ENCODE measurements around the gene SORBS1. TPM values are rescaled to one million over a fixed set of nuclear protein-coding genes. Genes with fewer than 3 reads are reported as not detected.
A peak's percentile ranks its signal among the peaks of the same experiment; 100 is the strongest.

The SORBS1 gene
- total RNA-seq, 2 experiments from 2014 or later: 1.5 to 1.8 TPM

GRCh38 chr10:95561864-95562177 is 650 bp upstream of the SORBS1 start:
- Mint-ChIP-seq H3K4me1 (ENCODE audit: low read depth) (peaks cover 4% of the 10 kb centered on the region), H3K9me3 (no peaks in the 10 kb centered on the region), H3K4me3 (peak overlapping the region; percentile 69), H3K27me3 (peaks cover 5% of the 10 kb centered on the region), H3K36me3 (no peaks in the 10 kb centered on the region), H3K27ac (no peak overlapping the region)
- CTCF ChIA-PET: no interaction called here
- POLR2A ChIA-PET: no interaction called here
- intact Hi-C loops (cut with micrococcal nuclease): loop anchor here (1.0 to 2.0 kb wide), 2 partner anchors 77 to 94 kb away; partner anchors contain the start of gene ALDH18A1
- no peak for DNase-seq

- H3K36me3 Mint-ChIP-seq: no peaks in the 10 kb centered on the region
- H3K9me3 Mint-ChIP-seq: no peaks in the 10 kb centered on the region
- POLR2A ChIA-PET: no interaction called here
- intact Hi-C loops (cut with micrococcal nuclease): loop anchor here (1.0 to 2.0 kb wide), 2 partner anchors 76 to 96 kb away; partner anchors contain the start of gene ALDH18A1
- CTCF ChIA-PET: interaction anchor here (0.7 kb wide), 1 partner anchor 133 kb away, joined by 3 read pairs; the partner anchor contains the start of gene TCTN3
- H3K4me3 Mint-ChIP-seq: peak overlapping the region; percentile 86
- peak; percentile 57 for DNase-seq
- peaks cover 5% of the 10 kb centered on the region for H3K27me3 Mint-ChIP-seq
- peaks cover 4% of the 10 kb centered on the region for H3K4me1 Mint-ChIP-seq (ENCODE audit: low read depth)
- peak overlapping the region; percentile 9 for H3K27ac Mint-ChIP-seq
These were observed 644 bp downstream of the SORBS1 start for GRCh38 chr10:95560278-95561176.

GRCh38 chr10:95559896-95560277 is 1.3 kb downstream of the SORBS1 start:
- H3K4me1 Mint-ChIP-seq (ENCODE audit: low read depth): peaks cover 4% of the 10 kb centered on the region
- no peaks in the 10 kb centered on the region for H3K36me3 Mint-ChIP-seq
- no peak overlapping the region for H3K27ac Mint-ChIP-seq
- CTCF ChIA-PET: no interaction called here
- H3K4me3 Mint-ChIP-seq: peak overlapping the region; percentile 86
- no peaks in the 10 kb centered on the region for H3K9me3 Mint-ChIP-seq
- peaks cover 5% of the 10 kb centered on the region for H3K27me3 Mint-ChIP-seq
- intact Hi-C loops (cut with micrococcal nuclease): loop anchor here (2.0 kb wide), 1 partner anchor 75 kb away; no protein-coding TSS in a partner anchor
- no peak for DNase-seq
- POLR2A ChIA-PET: no interaction called here

- Mint-ChIP-seq H3K27ac (no peak overlapping the region), H3K4me1 (ENCODE audit: low read depth) (peaks cover 4% of the 10 kb centered on the region), H3K27me3 (peaks cover 5% of the 10 kb centered on the region), H3K36me3 (no peaks in the 10 kb centered on the region), H3K4me3 (peak overlapping the region; percentile 25), H3K9me3 (no peaks in the 10 kb centered on the region)
- ChIA-PET POLR2A (no interaction called here), CTCF (interaction anchor here (1.1 kb wide), 1 partner anchor 185 kb away, joined by 3 read pairs; no protein-coding TSS in a partner anchor)
- DNase-seq: no peak
- intact Hi-C loops (cut with micrococcal nuclease): no loop called here
These were observed 1.7 kb downstream of the SORBS1 start for GRCh38 chr10:95559471-95559870.

GRCh38 chr10:95558593-95559320 is 2.4 kb downstream of the SORBS1 start:
- Mint-ChIP-seq H3K27ac (no peak overlapping the region), H3K27me3 (peaks cover 5% of the 10 kb centered on the region), H3K4me1 (ENCODE audit: low read depth) (peaks cover 4% of the 10 kb centered on the region), H3K9me3 (no peaks in the 10 kb centered on the region), H3K4me3 (no peak overlapping the region), H3K36me3 (no peaks in the 10 kb centered on the region)
- POLR2A ChIA-PET: no interaction called here
- intact Hi-C loops (cut with micrococcal nuclease): no loop called here
- CTCF ChIA-PET: interaction anchor here (1.1 kb wide), 1 partner anchor 184 kb away, joined by 3 read pairs; no protein-coding TSS in a partner anchor
- DNase-seq: no peak

- Mint-ChIP-seq H3K4me1 (ENCODE audit: low read depth) (peaks cover 4% of the 10 kb centered on the region), H3K27ac (no peak overlapping the region), H3K36me3 (no peaks in the 10 kb centered on the region), H3K9me3 (peaks cover 3% of the 10 kb centered on the region), H3K27me3 (peaks cover 5% of the 10 kb centered on the region), H3K4me3 (no peak overlapping the region)
- intact Hi-C loops (cut with micrococcal nuclease): no loop called here
- ChIA-PET POLR2A (no interaction called here), CTCF (no interaction called here)
- no peak for DNase-seq
These were observed 4.0 kb downstream of the SORBS1 start for GRCh38 chr10:95556994-95557767.

GRCh38 chr10:95553674-95554073 is 7.5 kb downstream of the SORBS1 start:
- Mint-ChIP-seq H3K9me3 (peaks cover 3% of the 10 kb centered on the region), H3K27ac (no peak overlapping the region), H3K4me3 (no peak overlapping the region), H3K27me3 (peaks cover 10% of the 10 kb centered on the region), H3K4me1 (ENCODE audit: low read depth) (no peaks in the 10 kb centered on the region), H3K36me3 (no peaks in the 10 kb centered on the region)
- POLR2A ChIA-PET: no interaction called here
- DNase-seq: no peak
- CTCF ChIA-PET: no interaction called here
- intact Hi-C loops (cut with micrococcal nuclease): no loop called here

GRCh38 chr10:95552679-95553342 is 8.4 kb downstream of the SORBS1 start:
- intact Hi-C loops (cut with micrococcal nuclease): no loop called here
- DNase-seq: no peak
- POLR2A ChIA-PET: no interaction called here
- peaks cover 3% of the 10 kb centered on the region for H3K9me3 Mint-ChIP-seq
- CTCF ChIA-PET: interaction anchor here (1.1 kb wide), 1 partner anchor 52 kb away, joined by 3 read pairs; no protein-coding TSS in a partner anchor
- H3K4me3 Mint-ChIP-seq: no peak overlapping the region
- no peaks in the 10 kb centered on the region for H3K4me1 Mint-ChIP-seq (ENCODE audit: low read depth)
- no peaks in the 10 kb centered on the region for H3K36me3 Mint-ChIP-seq
- H3K27ac Mint-ChIP-seq: no peak overlapping the region
- H3K27me3 Mint-ChIP-seq: peaks cover 10% of the 10 kb centered on the region

- Mint-ChIP-seq H3K4me1 (ENCODE audit: low read depth) (no peaks in the 10 kb centered on the region), H3K36me3 (no peaks in the 10 kb centered on the region), H3K27ac (no peak overlapping the region), H3K4me3 (no peak overlapping the region), H3K27me3 (peaks cover 10% of the 10 kb centered on the region), H3K9me3 (peaks cover 3% of the 10 kb centered on the region)
- CTCF ChIA-PET: no interaction called here
- intact Hi-C loops (cut with micrococcal nuclease): no loop called here
- no peak for DNase-seq
- POLR2A ChIA-PET: no interaction called here
These were observed 11.0 kb downstream of the SORBS1 start for GRCh38 chr10:95550073-95550672.

GRCh38 chr10:95547791-95548435 is 13.3 kb downstream of the SORBS1 start:
- no peak for DNase-seq
- Mint-ChIP-seq H3K4me3 (no peak overlapping the region), H3K27ac (no peak overlapping the region), H3K4me1 (ENCODE audit: low read depth) (no peaks in the 10 kb centered on the region), H3K36me3 (no peaks in the 10 kb centered on the region), H3K27me3 (peaks cover 10% of the 10 kb centered on the region), H3K9me3 (no peaks in the 10 kb centered on the region)
- POLR2A ChIA-PET: no interaction called here
- intact Hi-C loops (cut with micrococcal nuclease): no loop called here
- CTCF ChIA-PET: no interaction called here

GRCh38 chr10:95547197-95547596 is 14.0 kb downstream of the SORBS1 start:
- H3K36me3 Mint-ChIP-seq: no peaks in the 10 kb centered on the region
- CTCF ChIA-PET: no interaction called here
- H3K4me1 Mint-ChIP-seq (ENCODE audit: low read depth): no peaks in the 10 kb centered on the region
- intact Hi-C loops (cut with micrococcal nuclease): no loop called here
- POLR2A ChIA-PET: no interaction called here
- H3K4me3 Mint-ChIP-seq: no peak overlapping the region
- peaks cover 10% of the 10 kb centered on the region for H3K27me3 Mint-ChIP-seq
- DNase-seq: no peak
- no peak overlapping the region for H3K27ac Mint-ChIP-seq
- no peaks in the 10 kb centered on the region for H3K9me3 Mint-ChIP-seq
